HCT116 (cell line): ENCODE data around the gene GEMIN7. TPM values are rescaled to one million over a fixed set of nuclear protein-coding genes. Genes with fewer than 3 reads are reported as not detected.

Source experiments
- ATAC-seq: fragments of 200-7000 bp; cut with Tn5 transposase; 2 replicates; pipeline ENCODE4 v1.9.1; 2020; ENCODE audit warnings: mild to moderate bottlenecking, moderate library complexity
- BruUV-seq: library from RNA; stranded (reverse); fragments of 400-500 nt; replicated peaks from 2 replicates; lab custom pipeline; 2021; lab: Mats Ljungman, UMichigan
- CTCF ChIA-PET: fragments of 300-600 bp; sonication (Branson Sonifier 250); formaldehyde crosslinking; loops from one replicate; lab custom pipeline; 2021; ENCODE audit warnings: antibody characterized with exemption; lab: Charles Lee
- POLR2A ChIA-PET: fragments of 300-600, 350-600 bp; sonication (Branson Sonifier 250); formaldehyde crosslinking; loops from one replicate; lab custom pipeline; 2021; ENCODE audit warnings: antibody characterized with exemption; lab: Charles Lee
- RAD21 ChIA-PET, 2 experiments: fragments of 300-600 bp; sonication (Branson Sonifier 250); formaldehyde crosslinking; loops; one replicate each; lab custom pipeline; 2023; ENCODE audit warnings: low total read pairs in 2 of 2; ENCODE audit not compliant: uncharacterized antibody in 2 of 2, unreplicated experiment in 2 of 2, low non-redundant PET in 1 of 2; lab: Charles Lee
- DNase-seq: peaks from one replicate; pipeline ENCODE4 v3.0.0-alpha.2; 2010; ENCODE audit warnings: low read depth, low spot score
- H2AFZ ChIP-seq: fragments of 200-600 bp; shearing (Covaris generic), sonication (generic); 2 replicates; pipeline ENCODE4 v1.6.1; 2017; ENCODE audit warnings: low read depth, mixed run types, mixed read lengths, antibody characterized with exemption, low read length; ENCODE audit not compliant: poor library complexity, severe bottlenecking
- H3K27ac ChIP-seq: 2 replicates; pipeline ENCODE4 v1.5.1; 2012; ENCODE audit warnings: low read depth, low read length
- H3K27me3 ChIP-seq: fragments of 200-600 bp; sonication (generic); 2 replicates; pipeline ENCODE4 v1.6.1; 2016; ENCODE audit warnings: mixed run types, low read length, mixed read lengths; ENCODE audit not compliant: insufficient read depth
- H3K36me3 ChIP-seq, 2 experiments: fragments of 200-500 bp in 1 of 2; fragments of 200-600 bp in 1 of 2; sonication (Bioruptor generic) in 1 of 2; sonication (generic) in 1 of 2; 2 replicates each; pipeline versions ENCODE4 v1.5.1 to v1.6.1; 2014 to 2016; ENCODE audit warnings: low read length in 2 of 2, inconsistent platforms in 1 of 2, mixed read lengths in 1 of 2, mixed run types in 1 of 2; ENCODE audit not compliant: insufficient read depth in 2 of 2, control insufficient read depth in 1 of 2
- H3K4me1 ChIP-seq, 2 experiments: fragments of 200-600 bp in 1 of 2; sonication (generic) in 1 of 2; 2 replicates each; pipeline versions ENCODE4 v1.5.1 to v1.6.1; 2012 to 2017; ENCODE audit warnings: low read length in 2 of 2, inconsistent platforms in 1 of 2, mild to moderate bottlenecking in 1 of 2, mixed read lengths in 1 of 2, mixed run types in 1 of 2, moderate library complexity in 1 of 2; ENCODE audit not compliant: insufficient read depth in 2 of 2, control insufficient read depth in 1 of 2
- H3K4me2 ChIP-seq: fragments of 200-600 bp; sonication (generic); 2 replicates; pipeline ENCODE4 v1.6.1; 2017; ENCODE audit warnings: mixed run types, low read length, mixed read lengths
- H3K4me3 ChIP-seq, 2 experiments: fragments of 200-600 bp in 1 of 2; sonication (generic) in 1 of 2; replicated peaks in 1 of 2; 2 replicates each; pipeline ENCODE4 v1.5.1; 2011 to 2016; ENCODE audit warnings: low read length in 2 of 2, control low read depth in 1 of 2, low read depth in 1 of 2, mild to moderate bottlenecking in 1 of 2, mixed read lengths in 1 of 2, mixed run types in 1 of 2
- H3K79me2 ChIP-seq: fragments of 200-600 bp; sonication (generic); 2 replicates; pipeline ENCODE4 v1.6.1; 2017; ENCODE audit warnings: mild to moderate bottlenecking, mixed run types, low read length, moderate library complexity, mixed read lengths; ENCODE audit not compliant: insufficient read depth
- H3K9ac ChIP-seq: fragments of 200-600 bp; sonication (generic); 2 replicates; pipeline ENCODE4 v1.6.1; 2016; ENCODE audit warnings: low read length, mixed read lengths
- H3K9me2 ChIP-seq: fragments of 200-600 bp; sonication (generic), shearing (Covaris generic); 2 replicates; pipeline ENCODE4 v1.6.1; 2017; ENCODE audit warnings: mixed run types, mild to moderate bottlenecking, moderate library complexity; ENCODE audit not compliant: insufficient read depth
- H3K9me3 ChIP-seq, 2 experiments: fragments of 200-500 bp in 1 of 2; fragments of 200-600 bp in 1 of 2; sonication (Bioruptor generic) in 1 of 2; sonication (generic) in 1 of 2; 2 replicates each; pipeline ENCODE4 v1.6.1; 2014 to 2017; ENCODE audit warnings: low read length in 2 of 2, mixed read lengths in 2 of 2, inconsistent platforms in 1 of 2, low read depth in 1 of 2, mild to moderate bottlenecking in 1 of 2, mixed run types in 1 of 2, moderate library complexity in 1 of 2; ENCODE audit not compliant: control insufficient read depth in 1 of 2, insufficient read depth in 1 of 2
- H4K20me1 ChIP-seq: fragments of 200-600 bp; sonication (generic), shearing (Covaris generic); 2 replicates; pipeline ENCODE4 v1.6.1; 2017; ENCODE audit warnings: mixed run types, mild to moderate bottlenecking, moderate library complexity; ENCODE audit not compliant: insufficient read depth
- CBX3 ChIP-seq: IDR thresholded peaks from 2 replicates; pipeline ENCODE4 v1.6.1; 2012; ENCODE audit warnings: low read depth
- ELF1 ChIP-seq: IDR thresholded peaks from 2 replicates; pipeline ENCODE4 v1.6.1; 2012; ENCODE audit warnings: low read depth, borderline replicate concordance
- EZH2 ChIP-seq: fragments of 200-600 bp; sonication (generic); IDR thresholded peaks from 2 replicates; pipeline ENCODE4 v1.6.1; 2017; ENCODE audit warnings: antibody characterized with exemption, mixed run types
- EZH2phosphoT487 ChIP-seq: fragments of 200-600 bp; IDR thresholded peaks from 2 replicates; pipeline ENCODE4 v1.6.1; 2018; ENCODE audit warnings: antibody characterized with exemption, borderline replicate concordance
- JUND ChIP-seq: IDR thresholded peaks from 2 replicates; pipeline ENCODE4 v1.6.1; 2012
- MAX ChIP-seq: IDR thresholded peaks from 2 replicates; pipeline ENCODE4 v1.6.1; 2012
- RAD21 ChIP-seq: IDR thresholded peaks from 2 replicates; pipeline ENCODE4 v1.6.1; 2012; ENCODE audit warnings: low read depth, mild to moderate bottlenecking
- SIN3A ChIP-seq: IDR thresholded peaks from 2 replicates; pipeline ENCODE4 v1.6.1; 2012; ENCODE audit warnings: low read depth
- SP1 ChIP-seq: IDR thresholded peaks from 2 replicates; pipeline ENCODE4 v1.6.1; 2012; ENCODE audit warnings: low read depth
- SRF ChIP-seq: IDR thresholded peaks from 2 replicates; pipeline ENCODE4 v1.6.1; 2012; ENCODE audit warnings: low read depth
- TCF7L2 ChIP-seq: IDR thresholded peaks from 2 replicates; pipeline ENCODE4 v1.7.0; 2011; ENCODE audit warnings: borderline replicate concordance, inconsistent platforms; ENCODE audit not compliant: insufficient read depth, insufficient read length; ENCODE audit errors: extremely low read depth
- ZFX ChIP-seq: fragments of 450-650 bp; IDR thresholded peaks from 2 replicates; pipeline ENCODE4 v1.6.1; 2017
- ZNF274 ChIP-seq: fragments of 200-500 bp; sonication (Bioruptor generic); IDR thresholded peaks from 2 replicates; pipeline ENCODE4 v1.6.1; 2014; ENCODE audit warnings: mild to moderate bottlenecking, low read depth, low read length, inconsistent platforms
- intact Hi-C: fragments of 100-400 bp; cut with micrococcal nuclease; formaldehyde crosslinking; loops from 2 replicates; pipeline ENCODE4 v1.10.0; 2022
- total RNA-seq: library from RNA; stranded (reverse); gene quantifications from one replicate; pipeline ENCODE4 v1.2.1, GENCODE V29; 2021; ENCODE audit not compliant: unreplicated experiment
- TF ChIP-seq, protein P1 (sequence below): IDR thresholded peaks from 2 replicates; pipeline ENCODE4 v1.6.1; 2011; ENCODE audit warnings: mild to moderate bottlenecking, low read length, moderate library complexity; ENCODE audit not compliant: insufficient replicate concordance; ENCODE audit errors: extremely low read depth
- TF ChIP-seq, protein P2 (sequence below): IDR thresholded peaks from 2 replicates; pipeline ENCODE4 v1.6.1; 2012

The GEMIN7 gene
- total RNA-seq, 1 experiment from 2014 or later: 35.4 TPM

DNA sequence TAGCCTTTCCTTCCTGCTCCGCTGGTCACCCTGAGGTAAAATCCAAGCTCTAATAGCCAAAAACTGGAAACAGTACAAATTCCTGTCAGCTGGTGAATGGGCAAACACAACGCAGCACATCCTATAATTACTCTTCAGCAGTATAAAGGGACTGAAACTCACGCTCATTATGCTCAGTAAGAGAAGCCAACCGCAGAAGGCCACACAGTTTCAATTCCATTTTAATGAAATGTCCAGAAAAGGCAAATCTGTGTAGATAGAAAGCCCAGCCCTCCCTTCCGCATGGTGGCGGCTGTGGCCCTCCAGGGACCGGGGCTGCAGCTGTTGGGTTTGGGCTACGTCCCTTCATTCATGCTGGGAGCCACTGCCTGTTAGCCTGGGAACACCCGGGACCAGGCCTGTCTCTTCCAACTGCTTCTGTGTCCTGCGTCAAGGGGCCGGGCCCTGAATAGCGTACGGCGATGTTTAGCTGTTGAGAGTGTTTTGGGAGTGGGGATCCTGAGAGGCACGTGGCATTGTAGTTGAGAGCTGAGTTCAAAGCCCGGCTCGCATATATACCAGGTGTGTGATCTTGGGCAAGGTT, 58.2 kb downstream of the GEMIN7 start:
- Histone ChIP-seq H3K4me2 (no peak overlapping the region), H3K27me3 (no peaks in the 10 kb centered on the region), H3K4me3 (no peak overlapping the region), H2AFZ (no peak overlapping the region), H3K36me3 (no peaks in the 10 kb centered on the region; a peak in 1 of 4 replicates), H4K20me1 (no peaks in the 10 kb centered on the region), H3K79me2 (peaks cover 43% of the 10 kb centered on the region; the same call in 1 of the 2 replicates), H3K27ac (no peak overlapping the region)
- ChIA-PET CTCF (no interaction called here), POLR2A (no interaction called here), RAD21 (no interaction called here)
- ATAC-seq (no peak), DNase-seq (no peak)
- BruUV-seq: no TSS peak
- TF ChIP-seq SP1: no peak
- TF ChIP-seq EZH2phosphoT487: no peak
- TF ChIP-seq, protein P1, sequence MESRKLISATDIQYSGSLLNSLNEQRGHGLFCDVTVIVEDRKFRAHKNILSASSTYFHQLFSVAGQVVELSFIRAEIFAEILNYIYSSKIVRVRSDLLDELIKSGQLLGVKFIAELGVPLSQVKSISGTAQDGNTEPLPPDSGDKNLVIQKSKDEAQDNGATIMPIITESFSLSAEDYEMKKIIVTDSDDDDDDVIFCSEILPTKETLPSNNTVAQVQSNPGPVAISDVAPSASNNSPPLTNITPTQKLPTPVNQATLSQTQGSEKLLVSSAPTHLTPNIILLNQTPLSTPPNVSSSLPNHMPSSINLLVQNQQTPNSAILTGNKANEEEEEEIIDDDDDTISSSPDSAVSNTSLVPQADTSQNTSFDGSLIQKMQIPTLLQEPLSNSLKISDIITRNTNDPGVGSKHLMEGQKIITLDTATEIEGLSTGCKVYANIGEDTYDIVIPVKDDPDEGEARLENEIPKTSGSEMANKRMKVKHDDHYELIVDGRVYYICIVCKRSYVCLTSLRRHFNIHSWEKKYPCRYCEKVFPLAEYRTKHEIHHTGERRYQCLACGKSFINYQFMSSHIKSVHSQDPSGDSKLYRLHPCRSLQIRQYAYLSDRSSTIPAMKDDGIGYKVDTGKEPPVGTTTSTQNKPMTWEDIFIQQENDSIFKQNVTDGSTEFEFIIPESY: no peak
- TF ChIP-seq ZFX: no peak
- TF ChIP-seq, protein P2, sequence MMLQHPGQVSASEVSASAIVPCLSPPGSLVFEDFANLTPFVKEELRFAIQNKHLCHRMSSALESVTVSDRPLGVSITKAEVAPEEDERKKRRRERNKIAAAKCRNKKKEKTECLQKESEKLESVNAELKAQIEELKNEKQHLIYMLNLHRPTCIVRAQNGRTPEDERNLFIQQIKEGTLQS: no peak
- TF ChIP-seq SRF: no peak
- no peak for TF ChIP-seq ELF1
- TF ChIP-seq, all 23 proteins: peak for 0
- intact Hi-C loops: no loop called here
- Histone ChIP-seq H3K9me2 (no peaks in the 10 kb centered on the region), H3K9ac (no peak overlapping the region), H3K4me1 (no peaks in the 10 kb centered on the region; a peak in 2 of 4 replicates), H3K9me3 (no peaks in the 10 kb centered on the region)

- no TSS peak for BruUV-seq
- no peak overlapping the region for H2AFZ ChIP-seq
- H3K79me2 ChIP-seq: peaks cover 39% of the 10 kb centered on the region; the same call in 1 of the 2 replicates
- no peak overlapping the region for H3K4me3 ChIP-seq
- peaks cover 0 to under 1% of the 10 kb centered on the region in 2 experiments; a peak in 2 of 4 replicates for H3K4me1 ChIP-seq
- intact Hi-C loops: no loop called here
- no peaks in the 10 kb centered on the region for H3K9me3 ChIP-seq
- CTCF ChIA-PET: no interaction called here
- no peak overlapping the region for H3K4me2 ChIP-seq
- H3K27ac ChIP-seq: no peak overlapping the region
- ATAC-seq (no peak), DNase-seq (no peak)
- H3K9ac ChIP-seq: no peak overlapping the region
- POLR2A ChIA-PET: no interaction called here
- H3K27me3 ChIP-seq: no peaks in the 10 kb centered on the region
- no peaks in the 10 kb centered on the region; a peak in 1 of 4 replicates for H3K36me3 ChIP-seq
- H3K9me2 ChIP-seq: no peaks in the 10 kb centered on the region
- RAD21 ChIA-PET: no interaction called here
- H4K20me1 ChIP-seq: no peaks in the 10 kb centered on the region
- TF ChIP-seq ZNF274 (no peak), EZH2 (no peak), SP1 (no peak), MAX (no peak), JUND (no peak), ZFX (no peak), RAD21 (no peak), CBX3 (no peak), ELF1 (no peak), EZH2phosphoT487 (no peak), SIN3A (no peak), TCF7L2 (no peak)
- TF ChIP-seq, protein P2: no peak
Measured at GRCh38 chr19:45138303-45138751, 59.3 kb downstream of the GEMIN7 start.
